Cerebellar nuclear complex (tissue), 1 donor: ENCODE results near the gene NGEF.

Source experiments
- DNase-seq, 2 experiments: peaks; one replicate each; lab custom pipeline; 2025; lab: John Stamatoyannopoulos, UW

NGEF gene

GRCh38 chr2:232838406-232838874, 174.6 kb downstream of the NGEF start:
- DNase-seq = no peak

- DNase-seq = no peak
Observed at GRCh38 chr2:232836934-232837333, 176.1 kb downstream of the NGEF start.

DNA sequence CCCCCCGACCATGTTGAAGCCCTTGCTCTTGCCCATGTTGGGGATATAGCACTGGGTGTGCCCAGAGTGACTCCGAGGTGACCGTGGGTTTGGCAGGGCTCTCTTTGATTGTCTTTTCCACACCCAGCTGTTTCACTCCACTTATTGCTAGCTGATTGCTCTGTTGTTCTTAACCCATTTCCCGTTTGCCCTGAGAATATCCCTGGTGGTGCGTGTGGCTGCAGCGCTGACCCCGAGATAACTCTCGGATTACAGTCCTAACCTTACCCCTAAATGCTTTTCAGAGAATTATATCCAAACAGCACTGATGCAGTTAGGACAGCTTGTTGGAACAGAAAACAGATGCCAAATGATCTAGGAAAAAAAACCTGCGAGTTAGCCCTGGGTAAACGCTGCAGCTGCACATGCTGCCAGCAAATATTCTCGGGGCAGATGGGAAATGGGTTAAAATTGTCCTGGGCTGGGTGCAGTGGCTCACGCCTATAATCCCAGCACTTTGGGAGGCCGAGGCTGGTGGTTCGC, 177.3 kb downstream of the NGEF start:
- no peak for DNase-seq

DNA sequence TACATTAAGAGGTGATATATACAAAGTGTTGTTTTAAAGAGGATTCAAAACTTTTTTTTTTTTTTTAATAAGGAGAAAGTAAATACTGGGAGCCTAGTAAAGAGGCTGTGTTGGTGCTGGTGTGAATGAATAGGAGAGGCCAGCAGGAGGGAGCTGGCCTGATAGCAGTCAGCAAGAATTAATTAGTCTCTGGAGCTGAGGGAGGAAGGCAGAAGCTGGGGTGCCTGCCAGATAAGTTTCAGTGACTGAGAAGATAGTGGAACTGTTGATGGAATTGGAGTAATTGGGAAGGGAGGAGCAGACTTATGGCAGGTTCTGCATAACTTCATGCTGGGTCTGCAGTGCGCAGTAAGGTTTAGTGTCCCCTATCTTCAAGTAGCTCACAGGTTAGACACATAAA, 179.2 kb downstream of the NGEF start:
- no peak for DNase-seq

DNA sequence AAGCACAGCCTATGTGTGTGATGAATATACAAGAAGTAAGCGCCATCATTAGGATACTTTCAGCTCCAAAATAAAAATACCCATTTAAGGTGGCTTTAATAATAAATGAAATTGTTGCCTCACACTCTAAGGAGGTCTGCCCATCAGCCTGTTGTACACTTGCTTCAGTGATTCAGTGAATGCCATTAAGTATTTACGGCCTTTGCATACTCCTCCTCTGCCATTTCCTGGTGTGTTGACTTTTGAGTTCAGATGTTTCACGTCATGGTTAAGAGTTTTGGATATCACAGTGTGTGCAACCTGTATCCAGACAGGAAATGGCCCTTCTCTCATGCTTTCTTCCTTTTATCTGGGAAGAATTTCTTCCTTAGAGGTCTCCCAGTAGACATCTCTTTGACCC, 181.6 kb downstream of the NGEF start:
- DNase-seq = no peak

DNA sequence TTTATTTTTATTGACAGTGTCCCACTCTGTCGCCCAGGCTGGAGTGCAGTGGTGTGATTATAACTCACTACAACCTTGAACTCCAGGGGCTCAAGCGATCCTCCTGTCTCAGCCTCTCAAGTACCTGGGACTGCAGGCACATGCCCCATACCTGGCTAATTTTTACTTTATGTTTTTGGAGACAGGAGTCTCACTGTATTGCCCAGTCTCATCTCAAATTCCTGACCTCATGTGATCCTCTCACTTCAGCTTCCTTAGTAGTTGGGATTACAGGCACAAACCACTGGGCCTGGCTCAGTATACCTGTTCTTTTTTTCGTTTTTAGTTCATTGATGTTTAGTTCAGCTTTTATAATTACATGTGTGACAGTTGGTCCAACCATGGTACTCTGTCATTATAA, 183.1 kb downstream of the NGEF start:
- no peak for DNase-seq
